ENCODE results near the gene GZMB.
"Not testable (repeated sequence)": the region's sequence is repeated elsewhere in the genome, so short reads cannot be mapped to it uniquely, and the experiment has no call there.

Gene GZMB

GRCh38 chr14:24597403-24597802 is 36.6 kb downstream of the GZMB start:
- Histone ChIP-seq H3K36me3 (ENCODE audit: control insufficient read depth, insufficient read depth, low read length) (no peaks in the 10 kb centered on the region), H3K79me2 (ENCODE audit: control insufficient read depth, insufficient read depth, low read length) (no peaks in the 10 kb centered on the region), H4K8ac (ENCODE audit: low read depth, low read length) (no peak overlapping the region), H3K27me3 (ENCODE audit: insufficient read depth, low read length, poor library complexity) (no peaks in the 10 kb centered on the region), H3K23ac (ENCODE audit: low read length) (no peak overlapping the region), H2AK5ac (ENCODE audit: low read length) (no peak overlapping the region), H2BK120ac (ENCODE audit: low read depth, low read length) (no peak overlapping the region), H3K27ac (ENCODE audit: low read depth, low read length) (no peak overlapping the region), H3K9ac (ENCODE audit: low read length) (no peak overlapping the region), H3K4me3 (ENCODE audit: low read length) (no peak overlapping the region), H3K4me2 (ENCODE audit: low read length) (no peak overlapping the region), H3K56ac (ENCODE audit: low read length) (no peak overlapping the region), H2BK15ac (replicated peaks; ENCODE audit: low read depth) (no peak overlapping the region), H2BK5ac (ENCODE audit: low read length) (no peak overlapping the region), H3K4me1 (ENCODE audit: control insufficient read depth, low read depth, low read length) (no peaks in the 10 kb centered on the region), H3K79me1 (ENCODE audit: low read length) (no peaks in the 10 kb centered on the region), H4K5ac (ENCODE audit: low read length) (no peak overlapping the region), H3K18ac (ENCODE audit: low read length) (no peak overlapping the region), H3K4ac (ENCODE audit: low read depth, low read length) (no peak overlapping the region)
- DNase-seq = no peak

- Histone ChIP-seq H3K36me3 (ENCODE audit: control insufficient read depth, insufficient read depth, low read length) (no peaks in the 10 kb centered on the region), H3K56ac (ENCODE audit: low read length) (no peak overlapping the region), H3K18ac (ENCODE audit: low read length) (no peak overlapping the region), H2BK5ac (ENCODE audit: low read length) (no peak overlapping the region), H3K27ac (ENCODE audit: low read depth, low read length) (no peak overlapping the region), H3K4me3 (ENCODE audit: low read length) (no peak overlapping the region), H2BK120ac (ENCODE audit: low read depth, low read length) (no peak overlapping the region), H2AK5ac (ENCODE audit: low read length) (no peak overlapping the region), H3K79me1 (ENCODE audit: low read length) (no peaks in the 10 kb centered on the region), H3K4me2 (ENCODE audit: low read length) (no peak overlapping the region), H2BK15ac (replicated peaks; ENCODE audit: low read depth) (no peak overlapping the region), H4K8ac (ENCODE audit: low read depth, low read length) (no peak overlapping the region), H3K23ac (ENCODE audit: low read length) (no peak overlapping the region), H3K9ac (ENCODE audit: low read length) (no peak overlapping the region), H3K4me1 (ENCODE audit: control insufficient read depth, low read depth, low read length) (no peaks in the 10 kb centered on the region), H4K5ac (ENCODE audit: low read length) (no peak overlapping the region), H3K27me3 (ENCODE audit: insufficient read depth, low read length, poor library complexity) (no peaks in the 10 kb centered on the region), H3K79me2 (ENCODE audit: control insufficient read depth, insufficient read depth, low read length) (no peaks in the 10 kb centered on the region), H3K4ac (ENCODE audit: low read depth, low read length) (no peak overlapping the region)
- no CpG with 5 or more reads among the region's 3 CpGs for WGBS (ENCODE audit: extremely low coverage, insufficient coverage, low lambda C conversion rate)
- DNase-seq = no peak
Measured at GRCh38 chr14:24595073-24595808, 38.7 kb downstream of the GZMB start.

- no CpG with 5 or more reads among the region's 2 CpGs for WGBS (ENCODE audit: extremely low coverage, insufficient coverage, low lambda C conversion rate)
- not testable (repeated sequence) for H2BK5ac ChIP-seq (ENCODE audit: low read length); H3K18ac ChIP-seq (ENCODE audit: low read length); H3K79me1 ChIP-seq (ENCODE audit: low read length); H3K27ac ChIP-seq (ENCODE audit: low read depth, low read length); H3K4me2 ChIP-seq (ENCODE audit: low read length); DNase-seq; H4K5ac ChIP-seq (ENCODE audit: low read length); H3K4me1 ChIP-seq (ENCODE audit: control insufficient read depth, low read depth, low read length); H2BK15ac ChIP-seq (replicated peaks; ENCODE audit: low read depth); H3K9ac ChIP-seq (ENCODE audit: low read length); H2BK120ac ChIP-seq (ENCODE audit: low read depth, low read length); H3K27me3 ChIP-seq (ENCODE audit: insufficient read depth, low read length, poor library complexity); H3K36me3 ChIP-seq (ENCODE audit: control insufficient read depth, insufficient read depth, low read length); H3K4ac ChIP-seq (ENCODE audit: low read depth, low read length); H3K4me3 ChIP-seq (ENCODE audit: low read length); H2AK5ac ChIP-seq (ENCODE audit: low read length); H3K56ac ChIP-seq (ENCODE audit: low read length); H3K23ac ChIP-seq (ENCODE audit: low read length); H3K79me2 ChIP-seq (ENCODE audit: control insufficient read depth, insufficient read depth, low read length); H4K8ac ChIP-seq (ENCODE audit: low read depth, low read length)
Measured at GRCh38 chr14:24591004-24591403, 43.0 kb downstream of the GZMB start.

GRCh38 chr14:24584402-24584801 is 49.6 kb downstream of the GZMB start:
- H2AK5ac ChIP-seq (ENCODE audit: low read length); H2BK120ac ChIP-seq (ENCODE audit: low read depth, low read length); H3K4ac ChIP-seq (ENCODE audit: low read depth, low read length); H4K8ac ChIP-seq (ENCODE audit: low read depth, low read length); H3K27me3 ChIP-seq (ENCODE audit: insufficient read depth, low read length, poor library complexity); H3K27ac ChIP-seq (ENCODE audit: low read depth, low read length); H2BK5ac ChIP-seq (ENCODE audit: low read length); H3K18ac ChIP-seq (ENCODE audit: low read length); H3K4me2 ChIP-seq (ENCODE audit: low read length); H3K4me3 ChIP-seq (ENCODE audit: low read length); H3K56ac ChIP-seq (ENCODE audit: low read length); H3K36me3 ChIP-seq (ENCODE audit: control insufficient read depth, insufficient read depth, low read length); H3K4me1 ChIP-seq (ENCODE audit: control insufficient read depth, low read depth, low read length); DNase-seq; H3K9ac ChIP-seq (ENCODE audit: low read length); H3K79me1 ChIP-seq (ENCODE audit: low read length); H3K23ac ChIP-seq (ENCODE audit: low read length); H4K5ac ChIP-seq (ENCODE audit: low read length); H3K79me2 ChIP-seq (ENCODE audit: control insufficient read depth, insufficient read depth, low read length); H2BK15ac ChIP-seq (replicated peaks; ENCODE audit: low read depth): not testable (repeated sequence)
- no CpG with 5 or more reads among the region's 3 CpGs for WGBS (ENCODE audit: extremely low coverage, insufficient coverage, low lambda C conversion rate)
